Progenitor cell of endocrine pancreas (in vitro differentiated cells): ENCODE results near the gene SPATA6. TPM values are rescaled to one million over a fixed set of nuclear protein-coding genes. Genes with fewer than 3 reads are reported as not detected.

Source experiments
- DNase-seq: peaks from one replicate; pipeline ENCODE4 v3.0.0; 2021; ENCODE audit warnings: low spot score; ENCODE audit not compliant: unreplicated experiment
- H3K27ac Mint-ChIP-seq: 2 replicates; pipeline ENCODE4 v1.8.0; 2021; ENCODE audit warnings: mild to moderate bottlenecking, moderate library complexity, mixed read lengths
- H3K27me3 Mint-ChIP-seq: 2 replicates; pipeline ENCODE4 v1.8.0; 2021; ENCODE audit warnings: mixed read lengths
- H3K36me3 Mint-ChIP-seq: 2 replicates; pipeline ENCODE4 v1.8.0; 2022; ENCODE audit warnings: mixed read lengths; ENCODE audit not compliant: insufficient read depth
- H3K4me1 Mint-ChIP-seq: 2 replicates; pipeline ENCODE4 v1.8.0; 2021; ENCODE audit warnings: low read depth, mixed read lengths
- H3K4me3 Mint-ChIP-seq: 2 replicates; pipeline ENCODE4 v1.8.0; 2021; ENCODE audit warnings: low read depth, mild to moderate bottlenecking, moderate library complexity, mixed read lengths
- H3K9me3 Mint-ChIP-seq: 2 replicates; pipeline ENCODE4 v1.8.0; 2021; ENCODE audit warnings: low read depth, mixed read lengths
- total RNA-seq: library from RNA; stranded (reverse); gene quantifications from 2 replicates; pipeline ENCODE4 v1.2.1, GENCODE V29; 2021
- TF ChIP-seq, protein P1 (sequence below): fragments of 200-600 bp; sonication (generic); IDR thresholded peaks from one replicate; pipeline ENCODE4 v1.5.0; 2021; ENCODE audit warnings: antibody characterized with exemption, mild to moderate bottlenecking; ENCODE audit not compliant: unreplicated experiment

Gene SPATA6
- total RNA-seq, 1 donor from 2014 or later, result 24.3 TPM

DNA sequence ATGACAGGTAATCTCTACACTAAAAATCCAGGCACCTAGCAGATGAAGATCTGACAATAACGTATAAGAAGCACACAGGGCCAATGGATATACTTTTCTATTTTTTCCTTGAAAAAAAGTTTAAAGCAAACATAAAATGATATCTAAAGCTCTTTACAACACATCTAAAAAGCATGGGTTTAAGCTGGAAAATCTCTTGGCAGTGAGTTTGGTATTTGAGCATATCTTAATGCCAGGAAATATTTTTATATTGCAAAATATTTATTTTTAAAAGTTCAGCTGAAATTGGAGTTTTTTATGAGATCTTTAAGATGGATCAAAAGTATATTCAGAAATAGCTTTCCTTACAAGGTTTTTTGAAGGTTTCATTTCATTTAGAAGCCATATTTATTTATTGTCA, 209.0 kb downstream of the SPATA6 start:
- peaks cover 6% of the 10 kb centered on the region for H3K9me3 Mint-ChIP-seq
- no peak overlapping the region for H3K27ac Mint-ChIP-seq
- no peak overlapping the region for H3K4me3 Mint-ChIP-seq
- no peaks in the 10 kb centered on the region for H3K4me1 Mint-ChIP-seq
- TF ChIP-seq, protein P1, sequence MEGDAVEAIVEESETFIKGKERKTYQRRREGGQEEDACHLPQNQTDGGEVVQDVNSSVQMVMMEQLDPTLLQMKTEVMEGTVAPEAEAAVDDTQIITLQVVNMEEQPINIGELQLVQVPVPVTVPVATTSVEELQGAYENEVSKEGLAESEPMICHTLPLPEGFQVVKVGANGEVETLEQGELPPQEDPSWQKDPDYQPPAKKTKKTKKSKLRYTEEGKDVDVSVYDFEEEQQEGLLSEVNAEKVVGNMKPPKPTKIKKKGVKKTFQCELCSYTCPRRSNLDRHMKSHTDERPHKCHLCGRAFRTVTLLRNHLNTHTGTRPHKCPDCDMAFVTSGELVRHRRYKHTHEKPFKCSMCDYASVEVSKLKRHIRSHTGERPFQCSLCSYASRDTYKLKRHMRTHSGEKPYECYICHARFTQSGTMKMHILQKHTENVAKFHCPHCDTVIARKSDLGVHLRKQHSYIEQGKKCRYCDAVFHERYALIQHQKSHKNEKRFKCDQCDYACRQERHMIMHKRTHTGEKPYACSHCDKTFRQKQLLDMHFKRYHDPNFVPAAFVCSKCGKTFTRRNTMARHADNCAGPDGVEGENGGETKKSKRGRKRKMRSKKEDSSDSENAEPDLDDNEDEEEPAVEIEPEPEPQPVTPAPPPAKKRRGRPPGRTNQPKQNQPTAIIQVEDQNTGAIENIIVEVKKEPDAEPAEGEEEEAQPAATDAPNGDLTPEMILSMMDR, result no peak
- DNase-seq, result no peak
- no peaks in the 10 kb centered on the region for H3K27me3 Mint-ChIP-seq
- peaks cover 1% of the 10 kb centered on the region for H3K36me3 Mint-ChIP-seq

DNA sequence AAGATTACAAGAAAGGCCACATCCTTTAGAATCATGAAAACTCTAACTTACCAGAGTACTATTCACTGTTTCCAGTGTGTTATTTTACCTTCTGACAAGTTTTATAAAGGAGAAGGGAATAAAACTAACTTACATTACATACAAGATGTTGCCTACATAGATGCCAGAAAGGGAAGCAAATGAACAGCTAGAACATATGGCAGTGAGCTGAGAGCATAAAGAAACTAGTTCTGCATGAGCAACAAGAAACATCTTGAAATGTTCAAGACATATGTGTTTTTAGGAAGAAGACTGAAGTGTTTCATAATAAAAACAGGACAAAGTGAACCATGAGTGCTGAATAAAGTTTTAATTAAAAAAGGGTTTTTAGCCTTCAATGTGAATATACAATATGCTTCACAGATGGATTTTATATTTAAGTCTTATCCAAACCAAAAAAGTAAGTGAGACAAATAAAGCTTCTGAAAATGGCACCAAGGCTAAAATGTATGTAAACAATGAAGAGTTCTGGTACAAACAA, 210.1 kb downstream of the SPATA6 start:
- H3K27ac Mint-ChIP-seq, result no peak overlapping the region
- TF ChIP-seq, protein P1, result no peak
- no peaks in the 10 kb centered on the region for H3K4me1 Mint-ChIP-seq
- H3K9me3 Mint-ChIP-seq, result peaks cover 3% of the 10 kb centered on the region
- H3K36me3 Mint-ChIP-seq, result no peaks in the 10 kb centered on the region
- DNase-seq, result no peak
- H3K27me3 Mint-ChIP-seq, result no peaks in the 10 kb centered on the region
- H3K4me3 Mint-ChIP-seq, result no peak overlapping the region

DNA sequence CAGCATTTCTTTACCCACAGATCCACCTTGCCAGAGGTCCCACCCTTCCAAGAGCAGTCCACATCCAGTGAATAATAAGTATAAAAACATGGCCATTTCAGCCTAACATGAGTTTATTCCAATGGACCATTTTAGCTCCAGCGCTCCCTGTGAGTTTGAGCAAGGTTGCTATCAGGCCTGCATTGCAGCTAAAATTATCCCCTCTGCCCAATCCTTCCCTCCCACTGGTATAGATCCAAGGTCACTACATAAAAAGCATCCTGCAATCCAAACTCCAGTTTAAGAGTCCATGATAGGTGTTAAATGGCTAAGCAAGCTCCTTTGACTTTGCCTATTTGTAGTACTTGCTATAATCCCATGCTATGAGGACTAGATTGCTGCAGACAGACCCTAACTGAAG, 213.9 kb downstream of the SPATA6 start:
- TF ChIP-seq, protein P1, result no peak
- no peak overlapping the region for H3K4me3 Mint-ChIP-seq
- no peak overlapping the region for H3K27ac Mint-ChIP-seq
- no peaks in the 10 kb centered on the region for H3K9me3 Mint-ChIP-seq
- H3K4me1 Mint-ChIP-seq, result no peaks in the 10 kb centered on the region
- no peak for DNase-seq
- H3K36me3 Mint-ChIP-seq, result no peaks in the 10 kb centered on the region
- no peaks in the 10 kb centered on the region for H3K27me3 Mint-ChIP-seq

DNA sequence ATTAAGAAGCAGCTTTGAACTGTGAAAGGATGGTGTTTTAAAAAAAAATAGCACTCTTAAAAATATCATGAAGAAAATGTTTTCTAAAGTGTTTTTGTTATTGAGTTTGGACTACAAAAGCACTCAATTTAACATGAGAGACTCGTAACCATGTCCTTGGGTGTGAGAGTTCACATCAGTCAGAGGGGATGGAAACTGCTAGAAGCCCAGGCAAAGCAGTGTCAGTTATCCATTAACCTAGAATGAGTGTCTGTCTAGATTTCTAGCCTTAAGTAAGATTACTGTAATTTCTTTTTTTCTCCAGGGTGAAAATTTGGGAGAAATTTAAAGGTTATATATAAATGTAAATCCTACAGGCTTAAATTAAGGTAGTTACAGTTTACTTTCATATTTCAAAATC, 217.8 kb downstream of the SPATA6 start:
- TF ChIP-seq, protein P1, result no peak
- no peak for DNase-seq
- Mint-ChIP-seq H3K4me3 (no peak overlapping the region), H3K9me3 (no peaks in the 10 kb centered on the region), H3K36me3 (no peaks in the 10 kb centered on the region), H3K4me1 (no peaks in the 10 kb centered on the region), H3K27ac (no peak overlapping the region), H3K27me3 (no peaks in the 10 kb centered on the region)

DNA sequence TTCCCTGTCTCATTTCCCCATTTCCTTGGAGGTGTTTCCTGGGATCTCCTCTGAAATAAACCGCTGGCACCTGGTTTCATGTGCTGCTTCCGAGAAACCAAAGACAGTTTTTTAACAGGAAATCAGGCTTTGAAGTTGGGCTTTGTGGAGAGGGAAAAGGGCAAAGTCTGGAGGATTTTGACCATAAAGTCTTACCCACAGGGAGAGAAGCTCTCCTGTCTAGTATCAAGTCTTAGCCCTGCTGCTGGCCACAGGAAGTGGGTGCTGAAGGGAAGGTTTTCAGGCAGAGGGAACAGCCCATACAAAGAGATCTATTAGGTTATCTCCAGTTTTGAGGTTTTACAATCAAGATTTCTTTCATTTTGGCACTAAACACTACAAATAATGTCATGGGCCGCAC, 220.2 kb downstream of the SPATA6 start:
- H3K27ac Mint-ChIP-seq, result no peak overlapping the region
- no peak overlapping the region for H3K4me3 Mint-ChIP-seq
- TF ChIP-seq, protein P1, result no peak
- H3K27me3 Mint-ChIP-seq, result no peaks in the 10 kb centered on the region
- no peaks in the 10 kb centered on the region for H3K9me3 Mint-ChIP-seq
- H3K4me1 Mint-ChIP-seq, result no peaks in the 10 kb centered on the region
- DNase-seq, result no peak
- H3K36me3 Mint-ChIP-seq, result peaks cover 2% of the 10 kb centered on the region
